ENCODE data around the gene PCSK6. TPM values are rescaled to one million over a fixed set of nuclear protein-coding genes. Genes with fewer than 3 reads are reported as not detected.
"Not testable (repeated sequence)": the region's sequence is repeated elsewhere in the genome, so short reads cannot be mapped to it uniquely, and the experiment has no call there.

Gene PCSK6
- polyA plus RNA-seq, 2 donors, result 5.4 to 6.5 TPM

- not testable (repeated sequence) for H3K27me3 ChIP-seq (ENCODE audit: control insufficient read depth in 1 of 2, insufficient read depth in 2 of 2, low read length in 2 of 2); H3K27ac ChIP-seq (ENCODE audit: low read depth in 2 of 2, low read length in 1 of 2); H3K36me3 ChIP-seq (ENCODE audit: control insufficient read depth in 2 of 2, insufficient read depth in 2 of 2, low read length in 1 of 2); H3K4me3 ChIP-seq (ENCODE audit: low read depth in 1 of 2, low read length in 2 of 2); H3K9me3 ChIP-seq (ENCODE audit: control insufficient read depth in 2 of 2, insufficient read depth in 1 of 2, low read depth in 1 of 2, low read length in 1 of 2); H3K4me1 ChIP-seq (ENCODE audit: control insufficient read depth in 2 of 2, insufficient read depth in 2 of 2, low read length in 1 of 2)
- WGBS, 2 donors, result 74 to 79% methylated on average over 10 to 12 of the region's 16 CpGs
Observed at GRCh38 chr15:101333907-101334789, 155.4 kb downstream of the PCSK6 start.

GRCh38 chr15:101332061-101332467 lies 157.4 kb downstream of the PCSK6 start:
- no peaks in the 10 kb centered on the region for H3K9me3 ChIP-seq (ENCODE audit: control insufficient read depth in 2 of 2, insufficient read depth in 1 of 2, low read depth in 1 of 2, low read length in 1 of 2)
- no peaks in the 10 kb centered on the region for H3K36me3 ChIP-seq (ENCODE audit: control insufficient read depth in 2 of 2, insufficient read depth in 2 of 2, low read length in 1 of 2)
- H3K27me3 ChIP-seq (ENCODE audit: control insufficient read depth in 1 of 2, insufficient read depth in 2 of 2, low read length in 2 of 2), result no peaks in the 10 kb centered on the region
- 89 to 92% methylated on average over 7 of the region's 7 CpGs for WGBS, 2 donors
- no peak overlapping the region for H3K27ac ChIP-seq (ENCODE audit: low read depth in 2 of 2, low read length in 1 of 2)
- no peak overlapping the region for H3K4me3 ChIP-seq (ENCODE audit: low read depth in 1 of 2, low read length in 2 of 2)
- H3K4me1 ChIP-seq (ENCODE audit: control insufficient read depth in 2 of 2, insufficient read depth in 2 of 2, low read length in 1 of 2), result peaks cover 0 to 2% of the 10 kb centered on the region in 2 donors

GRCh38 chr15:101329867-101330380 lies 159.6 kb downstream of the PCSK6 start:
- 86 to 89% methylated on average over 9 of the region's 9 CpGs for WGBS, 2 donors
- Histone ChIP-seq H3K27ac (ENCODE audit: low read depth in 2 of 2, low read length in 1 of 2) (no peak overlapping the region), H3K4me1 (ENCODE audit: control insufficient read depth in 2 of 2, insufficient read depth in 2 of 2, low read length in 1 of 2) (peaks cover 0 to 1% of the 10 kb centered on the region in 2 donors), H3K36me3 (ENCODE audit: control insufficient read depth in 2 of 2, insufficient read depth in 2 of 2, low read length in 1 of 2) (peaks cover 0 to 2% of the 10 kb centered on the region in 2 donors), H3K27me3 (ENCODE audit: control insufficient read depth in 1 of 2, insufficient read depth in 2 of 2, low read length in 2 of 2) (no peaks in the 10 kb centered on the region), H3K9me3 (ENCODE audit: control insufficient read depth in 2 of 2, insufficient read depth in 1 of 2, low read depth in 1 of 2, low read length in 1 of 2) (no peaks in the 10 kb centered on the region), H3K4me3 (ENCODE audit: low read depth in 1 of 2, low read length in 2 of 2) (no peak overlapping the region)

GRCh38 chr15:101329309-101329863 lies 160.1 kb downstream of the PCSK6 start:
- H3K9me3 ChIP-seq (ENCODE audit: control insufficient read depth in 2 of 2, insufficient read depth in 1 of 2, low read depth in 1 of 2, low read length in 1 of 2), result no peaks in the 10 kb centered on the region
- H3K4me3 ChIP-seq (ENCODE audit: low read depth in 1 of 2, low read length in 2 of 2), result no peak overlapping the region
- H3K36me3 ChIP-seq (ENCODE audit: control insufficient read depth in 2 of 2, insufficient read depth in 2 of 2, low read length in 1 of 2), result peaks cover 0 to 4% of the 10 kb centered on the region in 2 donors
- no peak overlapping the region for H3K27ac ChIP-seq (ENCODE audit: low read depth in 2 of 2, low read length in 1 of 2)
- H3K4me1 ChIP-seq (ENCODE audit: control insufficient read depth in 2 of 2, insufficient read depth in 2 of 2, low read length in 1 of 2), result no peaks in the 10 kb centered on the region
- H3K27me3 ChIP-seq (ENCODE audit: control insufficient read depth in 1 of 2, insufficient read depth in 2 of 2, low read length in 2 of 2), result no peaks in the 10 kb centered on the region
- 70 to 80% methylated on average over 14 of the region's 14 CpGs for whole genome bisulfite sequencing, 2 donors

- H3K27ac ChIP-seq (ENCODE audit: low read depth in 2 of 2, low read length in 1 of 2), result no peak overlapping the region
- H3K27me3 ChIP-seq (ENCODE audit: control insufficient read depth in 1 of 2, insufficient read depth in 2 of 2, low read length in 2 of 2), result no peaks in the 10 kb centered on the region
- H3K36me3 ChIP-seq (ENCODE audit: control insufficient read depth in 2 of 2, insufficient read depth in 2 of 2, low read length in 1 of 2), result peaks cover 0 to 4% of the 10 kb centered on the region in 2 donors
- no peak overlapping the region for H3K4me3 ChIP-seq (ENCODE audit: low read depth in 1 of 2, low read length in 2 of 2)
- no peaks in the 10 kb centered on the region for H3K9me3 ChIP-seq (ENCODE audit: control insufficient read depth in 2 of 2, insufficient read depth in 1 of 2, low read depth in 1 of 2, low read length in 1 of 2)
- H3K4me1 ChIP-seq (ENCODE audit: control insufficient read depth in 2 of 2, insufficient read depth in 2 of 2, low read length in 1 of 2), result no peaks in the 10 kb centered on the region
- 88% methylated on average over 14 of the region's 14 CpGs for WGBS, 2 donors
Observed at GRCh38 chr15:101328001-101328400, 161.5 kb downstream of the PCSK6 start.

GRCh38 chr15:101327147-101327740 lies 162.3 kb downstream of the PCSK6 start:
- no peaks in the 10 kb centered on the region for H3K9me3 ChIP-seq (ENCODE audit: control insufficient read depth in 2 of 2, insufficient read depth in 1 of 2, low read depth in 1 of 2, low read length in 1 of 2)
- H3K27me3 ChIP-seq (ENCODE audit: control insufficient read depth in 1 of 2, insufficient read depth in 2 of 2, low read length in 2 of 2), result no peaks in the 10 kb centered on the region
- H3K4me3 ChIP-seq (ENCODE audit: low read depth in 1 of 2, low read length in 2 of 2), result no peak overlapping the region
- no peak overlapping the region for H3K27ac ChIP-seq (ENCODE audit: low read depth in 2 of 2, low read length in 1 of 2)
- H3K36me3 ChIP-seq (ENCODE audit: control insufficient read depth in 2 of 2, insufficient read depth in 2 of 2, low read length in 1 of 2), result peaks cover 0 to 4% of the 10 kb centered on the region in 2 donors
- no peaks in the 10 kb centered on the region for H3K4me1 ChIP-seq (ENCODE audit: control insufficient read depth in 2 of 2, insufficient read depth in 2 of 2, low read length in 1 of 2)
- WGBS, 2 donors, result 71 to 73% methylated on average over 17 of the region's 17 CpGs

GRCh38 chr15:101326462-101327146 lies 162.9 kb downstream of the PCSK6 start:
- H3K36me3 ChIP-seq (ENCODE audit: control insufficient read depth in 2 of 2, insufficient read depth in 2 of 2, low read length in 1 of 2), result peaks cover 0 to 4% of the 10 kb centered on the region in 2 donors
- H3K27ac ChIP-seq (ENCODE audit: low read depth in 2 of 2, low read length in 1 of 2), result no peak overlapping the region
- no peaks in the 10 kb centered on the region for H3K4me1 ChIP-seq (ENCODE audit: control insufficient read depth in 2 of 2, insufficient read depth in 2 of 2, low read length in 1 of 2)
- no peak overlapping the region for H3K4me3 ChIP-seq (ENCODE audit: low read depth in 1 of 2, low read length in 2 of 2)
- no peaks in the 10 kb centered on the region for H3K27me3 ChIP-seq (ENCODE audit: control insufficient read depth in 1 of 2, insufficient read depth in 2 of 2, low read length in 2 of 2)
- H3K9me3 ChIP-seq (ENCODE audit: control insufficient read depth in 2 of 2, insufficient read depth in 1 of 2, low read depth in 1 of 2, low read length in 1 of 2), result no peaks in the 10 kb centered on the region
- WGBS, 2 donors, result 83 to 85% methylated on average over 21 of the region's 21 CpGs

- H3K27ac ChIP-seq (ENCODE audit: low read depth in 2 of 2, low read length in 1 of 2), result no peak overlapping the region
- peaks cover 0 to 4% of the 10 kb centered on the region in 2 donors for H3K36me3 ChIP-seq (ENCODE audit: control insufficient read depth in 2 of 2, insufficient read depth in 2 of 2, low read length in 1 of 2)
- no peaks in the 10 kb centered on the region for H3K4me1 ChIP-seq (ENCODE audit: control insufficient read depth in 2 of 2, insufficient read depth in 2 of 2, low read length in 1 of 2)
- H3K27me3 ChIP-seq (ENCODE audit: control insufficient read depth in 1 of 2, insufficient read depth in 2 of 2, low read length in 2 of 2), result no peaks in the 10 kb centered on the region
- WGBS, 2 donors, result 90 to 93% methylated on average over 8 of the region's 8 CpGs
- H3K9me3 ChIP-seq (ENCODE audit: control insufficient read depth in 2 of 2, insufficient read depth in 1 of 2, low read depth in 1 of 2, low read length in 1 of 2), result no peaks in the 10 kb centered on the region
- no peak overlapping the region for H3K4me3 ChIP-seq (ENCODE audit: low read depth in 1 of 2, low read length in 2 of 2)
Observed at GRCh38 chr15:101326026-101326315, 163.5 kb downstream of the PCSK6 start.

- Histone ChIP-seq H3K4me3 (ENCODE audit: low read depth in 1 of 2, low read length in 2 of 2) (no peak overlapping the region), H3K9me3 (ENCODE audit: control insufficient read depth in 2 of 2, insufficient read depth in 1 of 2, low read depth in 1 of 2, low read length in 1 of 2) (no peaks in the 10 kb centered on the region), H3K27ac (ENCODE audit: low read depth in 2 of 2, low read length in 1 of 2) (no peak overlapping the region), H3K4me1 (ENCODE audit: control insufficient read depth in 2 of 2, insufficient read depth in 2 of 2, low read length in 1 of 2) (no peaks in the 10 kb centered on the region), H3K36me3 (ENCODE audit: control insufficient read depth in 2 of 2, insufficient read depth in 2 of 2, low read length in 1 of 2) (peaks cover 0 to 4% of the 10 kb centered on the region in 2 donors), H3K27me3 (ENCODE audit: control insufficient read depth in 1 of 2, insufficient read depth in 2 of 2, low read length in 2 of 2) (no peaks in the 10 kb centered on the region)
- WGBS, 2 donors, result 92% methylated on average over 19 of the region's 19 CpGs
Observed at GRCh38 chr15:101325263-101326025, 164.1 kb downstream of the PCSK6 start.

Measured in esophagus (tissue), 2 donors.